GM12892 (cell line): ENCODE results near the gene TMEM201.

Source experiments
- POLR2A ChIP-seq: IDR thresholded peaks from 2 replicates; pipeline ENCODE4 v1.6.1; 2011; ENCODE audit warnings: low read depth, low read length, control low read depth
- POLR2AphosphoS5 ChIP-seq: IDR thresholded peaks from 2 replicates; pipeline ENCODE4 v1.6.1; 2011; ENCODE audit warnings: low read depth, low read length, control low read depth
- TAF1 ChIP-seq: IDR thresholded peaks from 2 replicates; pipeline ENCODE4 v1.6.1; 2011; ENCODE audit warnings: low read depth, mild to moderate bottlenecking, control low read depth, low read length, borderline replicate concordance

GRCh38 chr1:9601942-9602793 lies 13.5 kb downstream of the TMEM201 start:
- TF ChIP-seq POLR2A, result no peak
- no peak for TF ChIP-seq TAF1
- TF ChIP-seq POLR2AphosphoS5, result no peak
